Dermis blood vessel endothelial cell (primary cell): ENCODE measurements around the gene ZNF215. TPM values are rescaled to one million over a fixed set of nuclear protein-coding genes. Genes with fewer than 3 reads are reported as not detected.
"Not testable (repeated sequence)": the region's sequence is repeated elsewhere in the genome, so short reads cannot be mapped to it uniquely, and the experiment has no call there.

Source experiments
- DNase-seq: peaks from one replicate; pipeline ENCODE4 v3.0.0; 2010
- total RNA-seq: library from RNA; depleted of rRNA; stranded (reverse); fragments of >200 nt; gene quantifications from 2 replicates; pipeline ENCODE4 v1.2.3, GENCODE V29; 2014

The ZNF215 gene
- total RNA-seq, 1 donor from 2014 or later: 1.7 TPM

DNA sequence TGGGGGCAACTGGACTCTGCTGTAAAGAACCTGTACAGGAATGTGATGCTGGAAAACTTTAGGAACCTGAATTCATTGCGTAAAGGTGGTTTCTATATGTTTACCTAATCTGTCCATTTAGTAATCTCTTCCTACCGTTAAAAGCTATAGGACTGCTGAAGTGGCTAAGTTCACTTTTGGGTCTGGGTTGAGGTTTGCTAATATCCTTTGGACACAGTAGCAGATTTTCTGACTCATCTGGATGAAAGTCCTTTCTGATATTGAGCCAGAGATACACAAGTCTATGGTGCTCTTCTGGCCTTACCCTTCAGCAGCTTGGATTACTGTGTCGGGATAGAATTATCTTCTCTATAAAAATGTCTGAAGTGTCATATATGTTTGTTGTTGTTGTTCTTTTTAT, 16.9 kb downstream of the ZNF215 start:
- no peak for DNase-seq

DNA sequence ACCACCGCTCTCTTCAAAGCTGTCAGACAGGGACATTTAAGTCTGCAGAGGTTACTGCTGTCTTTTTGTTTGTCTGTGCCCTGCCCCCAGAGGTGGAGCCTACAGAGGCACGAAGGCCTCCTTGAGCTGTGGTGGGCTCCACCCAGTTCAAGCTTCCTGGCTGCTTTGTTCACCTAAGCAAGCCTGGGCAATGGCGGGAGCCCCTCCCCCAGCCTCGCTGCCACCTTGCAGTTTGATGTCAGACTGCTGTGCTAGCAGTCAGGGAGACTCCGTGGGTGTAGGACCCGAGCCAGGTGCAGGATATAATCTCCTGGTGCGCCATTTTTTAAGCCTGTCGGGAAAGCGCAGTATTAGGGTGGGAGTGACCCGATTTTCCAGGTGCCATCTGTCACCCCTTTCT, 28.0 kb downstream of the ZNF215 start:
- DNase-seq: not testable (repeated sequence)

DNA sequence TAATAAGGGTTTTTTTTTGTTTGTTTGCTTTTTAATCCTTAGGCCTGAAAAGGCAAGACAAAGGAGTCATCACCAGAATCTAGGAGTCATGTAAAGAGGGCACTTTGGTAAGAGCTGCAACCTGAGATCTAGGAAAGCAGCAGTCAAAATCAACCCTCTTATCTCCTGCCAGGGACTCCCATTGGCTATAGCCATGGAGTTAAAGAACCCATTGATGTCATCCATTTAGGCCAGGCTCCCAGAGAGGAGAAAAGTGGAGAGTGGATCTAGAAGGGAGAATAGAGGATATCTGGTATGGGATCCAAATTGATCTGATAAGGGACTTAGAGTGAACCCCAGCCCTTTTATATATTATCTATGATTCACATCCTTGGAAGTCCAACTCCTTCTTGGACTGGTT, 35.9 kb downstream of the ZNF215 start:
- no peak for DNase-seq

DNA sequence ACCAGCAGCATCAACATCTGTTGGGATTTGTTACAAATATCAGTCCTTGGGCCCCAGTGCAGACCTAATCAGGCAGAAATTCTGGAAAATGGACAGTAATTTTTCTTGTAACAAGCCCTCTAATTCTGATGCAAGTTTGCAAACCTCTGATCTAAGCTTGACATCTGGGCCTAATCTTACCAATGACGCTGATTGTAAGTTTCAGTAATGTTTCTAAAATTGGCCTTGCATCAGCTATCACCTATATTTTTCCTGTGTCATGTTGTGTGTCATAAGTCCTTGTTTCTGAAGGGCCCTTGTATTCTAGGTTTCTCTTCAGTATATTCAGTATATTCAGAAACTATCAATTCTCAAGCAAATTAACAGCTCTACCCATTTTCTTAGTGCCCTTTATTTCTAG, 36.4 kb downstream of the ZNF215 start:
- no peak for DNase-seq

DNA sequence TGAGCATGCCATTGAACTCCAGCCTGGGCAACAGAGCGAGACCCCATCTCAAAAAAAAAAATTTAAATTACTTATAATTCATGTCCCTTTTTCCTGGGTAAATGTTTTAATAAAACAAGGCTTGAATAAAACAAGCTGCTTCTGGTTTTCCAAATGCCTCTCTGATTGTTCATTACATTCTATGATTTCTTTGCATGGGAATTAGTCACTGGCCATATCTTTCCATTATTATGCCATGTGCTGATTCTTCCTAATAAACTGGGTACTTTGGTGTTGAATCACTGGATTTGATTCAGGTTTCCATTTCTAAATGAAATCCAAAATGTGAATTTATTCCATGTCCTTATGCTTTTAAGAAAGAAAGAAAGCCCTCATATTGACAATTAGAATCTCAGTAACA, 42.6 kb downstream of the ZNF215 start:
- DNase-seq: no peak

DNA sequence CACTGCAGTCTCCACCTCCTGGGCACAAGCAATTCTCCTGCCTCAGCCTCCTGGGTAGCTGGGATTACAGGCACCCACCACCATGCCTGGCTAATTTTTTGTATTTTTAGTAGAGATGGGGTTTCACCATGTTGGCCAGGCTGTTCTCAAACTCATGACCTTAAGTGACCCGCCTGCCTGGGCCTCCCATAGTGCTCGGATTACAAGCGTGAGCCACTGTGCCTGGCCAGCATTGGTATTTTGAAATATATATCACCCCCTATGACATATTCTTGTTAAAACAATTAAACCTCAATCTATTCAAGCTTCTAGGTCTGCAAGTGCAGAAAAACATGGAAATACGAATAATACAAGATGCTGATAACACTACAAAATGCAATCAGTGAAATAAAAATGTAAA, 43.6 kb downstream of the ZNF215 start:
- not testable (repeated sequence) for DNase-seq

DNA sequence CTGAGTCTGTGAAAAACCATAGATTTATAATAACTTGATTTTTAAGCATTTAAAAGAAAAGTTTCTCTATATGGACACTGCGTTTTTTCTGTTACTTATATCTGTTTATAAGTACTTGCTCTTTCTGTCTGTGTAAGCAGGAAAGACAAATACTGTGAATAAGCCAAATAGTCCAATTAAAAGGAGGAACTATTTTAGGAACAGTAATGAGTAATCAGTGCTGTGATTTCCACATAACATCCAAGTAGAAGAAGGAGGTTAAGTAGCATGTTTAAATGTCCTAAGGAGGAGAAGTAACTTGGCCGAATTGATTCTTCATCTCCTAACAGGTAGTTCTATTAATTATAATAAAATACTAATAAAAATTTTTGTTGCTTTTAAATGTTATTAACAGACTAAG, 53.1 kb downstream of the ZNF215 start:
- no peak for DNase-seq

DNA sequence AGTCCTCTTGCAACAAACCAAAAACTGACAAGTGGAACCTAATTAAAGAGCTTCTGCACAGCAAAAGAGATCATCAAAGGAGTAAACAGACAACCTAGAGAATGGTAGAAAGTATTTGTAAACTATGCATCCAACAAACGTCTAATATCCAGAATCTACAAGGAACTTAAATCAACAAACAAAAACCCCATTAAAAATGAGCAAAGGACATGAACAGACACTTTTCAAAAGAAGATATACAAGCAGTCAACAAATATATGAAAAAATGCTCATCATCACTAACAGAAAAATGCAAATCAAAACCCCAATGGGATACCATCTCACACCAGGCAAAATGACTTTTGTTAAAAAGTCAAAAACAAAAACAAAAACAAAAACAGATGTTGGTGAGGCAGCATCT, 60.3 kb downstream of the ZNF215 start:
- DNase-seq: no peak

DNA sequence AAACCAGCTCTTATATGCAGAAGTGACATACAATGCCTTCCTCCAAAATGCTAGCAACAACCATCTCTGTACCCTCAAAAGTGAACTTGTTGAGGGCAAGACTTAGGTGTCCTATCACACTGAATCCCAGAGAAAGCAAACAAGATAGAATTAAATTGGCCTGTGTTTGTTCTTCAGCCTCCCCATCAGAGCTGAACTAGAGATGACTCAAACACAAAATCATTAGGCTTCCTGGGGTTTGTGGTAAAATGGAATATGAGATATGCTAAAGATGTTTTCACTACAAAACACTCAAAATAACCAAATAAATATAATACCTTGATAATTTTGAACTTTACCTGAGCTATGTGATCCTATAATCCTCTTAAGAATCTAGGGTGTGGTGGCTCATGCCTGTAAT, 62.3 kb downstream of the ZNF215 start:
- DNase-seq: no peak

DNA sequence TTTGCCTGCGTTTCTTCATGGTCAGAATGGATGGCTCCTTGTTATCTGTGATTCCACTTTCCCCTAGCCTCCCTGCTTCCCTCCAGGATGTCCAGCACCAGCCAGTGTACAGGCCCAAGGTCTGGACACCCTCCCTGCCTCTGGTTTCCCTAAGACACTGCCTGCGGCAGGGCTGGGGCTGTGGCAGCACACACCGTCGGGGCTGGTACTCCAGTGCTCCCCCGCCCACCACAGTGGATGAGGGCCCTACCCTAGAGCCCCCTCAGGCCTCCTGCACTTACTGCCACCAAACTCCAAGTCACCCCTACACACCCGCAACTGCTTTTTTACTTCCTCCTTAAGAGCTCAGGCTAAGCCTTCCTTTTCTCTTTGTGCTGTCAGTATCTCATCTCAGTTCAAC, 65.0 kb downstream of the ZNF215 start:
- DNase-seq: no peak

DNA sequence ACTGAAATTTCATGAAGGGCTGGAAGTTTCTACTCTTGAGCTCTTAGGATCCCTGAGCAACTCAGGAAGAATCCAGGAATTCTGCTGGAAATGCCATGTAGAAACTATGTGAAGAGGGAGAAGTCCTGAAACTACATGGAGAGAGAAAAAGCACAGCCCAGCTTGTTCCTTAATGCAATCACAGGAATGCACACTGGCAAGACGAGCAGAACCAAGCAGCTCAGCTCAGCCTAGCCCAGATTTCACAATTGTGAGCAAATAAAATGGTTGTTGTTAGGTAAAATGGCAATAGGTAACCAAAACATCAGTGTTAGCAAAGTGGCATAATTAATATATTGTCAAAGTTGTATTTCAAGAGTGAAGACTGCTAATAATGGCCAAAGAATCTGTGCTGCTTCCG, 65.8 kb downstream of the ZNF215 start:
- DNase-seq: no peak

DNA sequence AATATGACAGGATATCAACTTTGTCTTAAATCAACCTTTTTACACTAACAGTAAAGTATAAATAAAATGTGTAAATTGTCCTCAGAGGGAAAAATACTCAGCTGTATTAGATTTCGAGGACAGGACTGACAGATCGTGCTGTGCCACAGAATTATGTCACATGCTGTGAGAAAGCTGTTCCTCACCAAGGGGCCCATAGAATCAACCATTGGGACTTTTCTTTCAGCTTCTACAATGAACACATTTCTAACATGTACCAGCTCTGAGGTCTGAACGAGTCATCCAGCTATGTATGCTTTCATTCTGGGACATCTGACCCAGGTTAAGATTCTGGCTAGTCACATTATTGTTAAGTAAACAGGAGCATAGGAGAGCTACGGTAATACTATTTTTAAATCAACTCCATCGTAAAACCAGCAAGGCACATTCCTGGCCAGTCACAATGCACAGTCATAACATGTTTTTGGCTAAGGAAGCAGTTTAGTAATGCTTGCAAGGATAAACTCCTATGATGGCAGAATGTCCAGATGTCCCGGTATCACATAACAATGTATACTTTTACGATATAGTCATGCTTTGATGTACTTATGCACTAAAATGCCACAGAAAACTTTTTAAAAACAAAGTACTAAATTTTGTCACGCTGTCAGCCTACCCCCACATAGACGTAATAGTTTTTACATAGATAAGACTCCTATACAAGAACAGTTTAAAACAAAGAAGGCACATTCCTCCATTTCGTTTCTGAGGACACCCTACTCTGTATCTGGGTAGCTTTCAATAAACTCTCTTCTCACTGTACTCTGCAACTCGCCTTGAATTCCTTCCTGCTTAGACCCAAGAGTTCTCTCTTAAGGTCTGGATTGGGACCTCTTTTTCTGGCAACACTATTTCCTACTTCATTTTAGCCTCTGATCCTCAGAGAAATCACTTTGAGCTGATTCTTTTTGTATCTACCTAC, 66.5 kb downstream of the ZNF215 start:
- DNase-seq: no peak

DNA sequence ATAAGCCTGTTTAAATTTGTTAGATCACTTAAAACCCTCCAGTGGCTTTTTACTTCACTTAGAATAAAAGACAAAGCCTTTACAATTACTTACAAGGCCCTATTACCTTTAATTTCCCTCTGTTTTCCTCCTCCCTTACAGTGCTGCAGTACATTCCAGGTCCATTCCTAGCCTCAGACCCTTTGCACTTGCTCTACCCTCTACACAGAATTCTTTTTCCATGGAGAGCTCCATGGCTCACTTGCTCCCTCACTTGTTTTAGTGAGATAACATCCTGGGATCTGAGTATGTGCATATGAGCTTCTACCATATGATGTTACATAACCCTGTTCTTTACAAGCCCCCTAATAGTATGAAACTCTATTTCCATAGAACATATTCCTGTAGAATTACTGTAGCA, 69.5 kb downstream of the ZNF215 start:
- DNase-seq: no peak

DNA sequence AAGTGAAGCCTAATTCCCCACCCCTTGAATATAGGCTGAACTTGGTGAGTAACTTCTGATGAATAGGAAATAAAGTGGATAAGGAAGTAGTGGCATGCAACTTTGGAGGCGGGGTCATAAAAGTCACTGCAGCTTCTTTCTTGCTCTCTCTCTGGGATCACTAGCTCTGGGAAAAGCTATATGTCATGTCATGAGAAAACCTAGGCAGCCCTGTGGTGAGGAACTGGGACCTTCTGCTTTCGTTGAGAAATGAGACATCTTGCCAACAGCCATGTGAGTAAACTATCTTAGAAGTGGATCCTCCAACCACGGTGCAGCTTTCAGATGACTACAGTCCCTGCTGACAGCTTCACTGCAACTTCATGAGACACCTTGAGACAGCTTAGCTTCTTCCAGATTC, 78.3 kb downstream of the ZNF215 start:
- DNase-seq: peak; percentile 24

Other genes with a start within 250 kb of the ZNF215 start
- gene MRPL17, start 243.1 kb upstream of the ZNF215 start, total RNA-seq: 31.2 and 61.6 TPM in 2 replicates
- not detected in 2 replicates for gene OR2AG2, start 154.4 kb upstream of the ZNF215 start, total RNA-seq
- gene OR2AG1, start 143.4 kb upstream of the ZNF215 start, total RNA-seq: not detected in 2 replicates
- 0.05 and 0.17 TPM in 2 replicates for gene OR6A2, start 126.7 kb upstream of the ZNF215 start, total RNA-seq
- not detected in 2 replicates for gene OR10A5, start 80.7 kb upstream of the ZNF215 start, total RNA-seq
- gene OR10A2, start 63.4 kb upstream of the ZNF215 start, total RNA-seq: not detected in 2 replicates
- not detected in 2 replicates for gene OR10A4, start 49.8 kb upstream of the ZNF215 start, total RNA-seq
- 0.17 TPM in 1 of 2 replicates, not detected in the other for gene OR2D2, start 33.9 kb upstream of the ZNF215 start, total RNA-seq
- gene OR2D3, start 5.4 kb upstream of the ZNF215 start, total RNA-seq: not detected in 2 replicates
- gene ZNF214, start 93.9 kb downstream of the ZNF215 start, total RNA-seq: 0.19 and 1.7 TPM in 2 replicates
- not detected in 2 replicates for gene NLRP14, start 94.1 kb downstream of the ZNF215 start, total RNA-seq
- gene RBMXL2, start 162.6 kb downstream of the ZNF215 start, total RNA-seq: not detected in 2 replicates